Activated CD8-positive, alpha-beta memory T cell treated with anti-CD3 and anti-CD28 coated beads for 48 hours (primary cell): ENCODE measurements around the gene NECAB3.

Experiments used
- DNase-seq, 3 experiments: peaks; one replicate each; pipeline ENCODE4 v3.0.0-alpha.2; 2020; ENCODE audit warnings: low read depth in 2 of 3, low spot score in 2 of 3

NECAB3 gene

DNA sequence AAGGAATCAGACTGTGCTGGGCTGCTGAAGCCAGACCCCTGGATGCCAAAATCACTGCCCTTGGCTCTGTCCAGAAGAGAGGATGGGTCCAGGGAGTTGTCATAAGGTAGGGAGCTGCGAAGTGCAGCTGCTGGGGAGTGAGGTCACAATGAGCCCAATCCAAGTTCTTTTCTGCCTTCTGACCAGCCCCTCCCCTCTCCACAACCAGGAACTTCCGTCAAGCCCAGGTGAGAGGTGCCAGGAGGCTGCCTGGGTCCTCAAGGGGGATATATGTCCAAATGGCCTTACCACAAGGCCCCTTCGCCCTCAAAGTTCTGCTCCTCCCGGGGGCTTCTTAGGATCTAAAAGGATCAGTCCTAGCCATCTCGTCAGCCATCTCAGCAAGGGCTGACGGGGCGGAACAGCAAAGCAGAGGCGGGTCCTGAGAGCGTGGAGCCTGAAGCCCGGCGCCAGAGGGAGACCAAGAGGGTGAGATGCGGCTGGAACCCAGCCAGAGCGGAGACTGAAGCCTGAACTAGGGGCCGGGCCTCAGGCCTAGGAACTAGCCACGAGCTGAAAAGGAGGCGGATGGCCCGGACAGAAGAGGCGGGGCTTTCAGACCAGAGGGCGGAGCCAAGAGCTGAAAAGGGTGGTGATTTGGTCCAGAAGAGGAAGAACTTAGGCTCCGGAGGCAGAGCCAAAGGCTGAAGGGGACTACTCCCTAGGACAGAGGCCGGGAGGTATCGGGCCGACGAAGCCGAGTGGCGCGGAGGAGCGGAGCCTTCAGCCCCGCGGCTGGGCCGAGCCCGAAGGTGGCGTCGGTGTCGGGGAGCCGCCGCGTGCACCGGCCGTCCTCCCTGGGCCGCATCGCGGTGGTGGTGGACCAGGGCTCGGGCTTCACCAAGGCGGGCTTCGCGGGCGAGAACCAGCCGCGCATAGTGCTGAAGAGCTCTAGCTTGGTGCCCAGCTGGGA is 7.7 kb downstream of the NECAB3 start, which contains the start of gene ACTL10:
Gene ACTL10, plus strand, starts transcription at position 651 of the 952 bp plus-strand sequence. CDS start 555 bp downstream, outside the sequence.
- DNase-seq, result peak; percentile 62 to 83 (median 72)

DNA sequence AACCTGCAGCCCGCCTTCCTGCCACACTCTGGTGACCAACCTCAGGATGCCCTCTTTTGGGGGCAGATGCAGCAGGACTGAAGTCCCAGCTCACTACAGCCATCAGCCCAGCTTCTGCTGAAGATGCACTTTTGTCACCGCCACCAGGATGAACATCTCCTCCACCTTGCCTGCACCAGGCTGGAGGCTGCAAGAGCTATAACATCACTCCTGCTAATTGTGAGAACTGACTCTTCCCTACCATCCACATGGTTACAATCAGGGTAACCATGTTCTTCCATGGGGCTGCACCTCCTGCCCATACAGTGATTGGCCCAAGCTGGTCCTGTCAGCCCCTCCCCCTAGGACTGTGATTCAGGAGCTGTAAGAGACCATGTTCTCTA is 9.5 kb downstream of the NECAB3 start:
- DNase-seq, result no peak

DNA sequence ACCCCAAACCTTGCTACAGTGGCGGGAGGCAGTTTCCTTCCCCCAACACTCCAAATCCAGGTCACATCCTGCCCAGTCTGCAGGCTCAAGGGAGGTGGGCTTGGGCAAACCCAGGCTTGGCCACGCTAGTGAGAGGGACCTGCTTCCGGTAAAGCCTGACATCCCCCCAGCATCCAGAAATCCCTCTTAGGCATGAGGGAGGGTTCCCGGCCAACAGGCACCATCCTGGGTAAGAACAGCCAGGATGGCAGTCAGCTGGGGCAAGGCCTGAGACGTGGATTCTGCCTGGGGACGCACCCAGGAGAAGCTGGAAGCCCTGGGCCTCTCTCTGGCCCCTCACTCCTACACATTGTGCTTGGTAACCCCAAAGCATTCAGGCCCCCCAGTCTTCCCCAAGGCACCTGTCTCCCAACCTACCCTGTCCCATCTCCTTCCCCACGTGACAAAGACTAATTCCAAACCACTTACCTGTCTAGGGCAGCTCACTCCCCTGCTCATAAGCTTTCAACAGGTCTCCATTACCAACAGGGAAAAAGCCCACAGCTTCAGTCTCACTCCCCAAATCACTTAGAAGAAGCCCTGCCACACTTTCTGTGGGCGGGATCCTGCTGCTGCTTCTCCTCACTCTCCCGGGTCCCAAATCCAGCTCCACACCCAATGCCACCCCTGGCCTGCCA is 10.0 kb downstream of the NECAB3 start:
- no peak for DNase-seq

DNA sequence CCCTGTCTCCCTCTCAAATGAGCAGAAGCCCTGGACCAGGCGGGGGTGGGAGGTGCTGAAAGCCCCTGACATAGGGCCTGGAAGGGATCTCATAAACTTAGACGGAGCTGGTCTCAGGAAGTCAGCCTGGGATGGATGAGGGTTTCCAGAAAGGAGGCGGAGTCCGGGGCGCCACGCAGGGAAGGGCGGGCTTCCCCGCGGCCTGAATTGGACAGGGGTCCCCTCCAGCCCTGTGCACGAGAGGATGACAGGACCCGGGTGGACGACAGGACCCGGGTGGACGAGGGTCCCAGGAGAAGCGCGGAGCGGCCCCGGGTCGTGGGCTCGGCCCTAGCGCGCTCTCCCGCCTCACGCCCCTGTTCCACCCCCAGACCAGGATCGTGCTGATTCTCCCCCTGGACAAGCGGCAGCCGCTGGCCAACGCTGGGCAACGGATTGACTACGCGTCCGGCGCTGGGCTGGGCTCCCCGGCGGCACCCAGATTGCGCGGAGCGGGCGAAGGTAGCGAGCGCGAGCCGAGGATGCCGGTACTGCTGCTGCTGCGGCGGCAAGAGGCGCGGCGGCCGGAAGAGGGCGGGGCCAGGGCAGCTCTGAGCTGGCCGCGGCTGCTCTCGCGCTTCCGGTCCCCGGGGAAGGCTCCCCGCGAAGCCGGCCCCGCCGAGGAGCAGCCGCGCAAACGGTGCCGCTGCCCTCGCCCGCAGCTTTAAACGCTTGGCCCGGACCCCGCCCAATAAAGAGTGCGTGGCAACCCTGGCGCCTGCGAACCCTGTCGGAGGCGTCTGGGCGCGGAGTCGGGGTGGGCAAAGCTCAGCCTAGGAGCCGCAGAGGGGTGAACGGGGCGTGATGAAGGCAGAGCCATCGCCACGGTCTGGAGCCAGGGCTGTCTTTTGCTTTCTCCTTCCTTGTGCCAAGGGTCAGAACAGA is 10.8 kb downstream of the NECAB3 start:
- DNase-seq, result peak; percentile 59 to 71 (median 70)

DNA sequence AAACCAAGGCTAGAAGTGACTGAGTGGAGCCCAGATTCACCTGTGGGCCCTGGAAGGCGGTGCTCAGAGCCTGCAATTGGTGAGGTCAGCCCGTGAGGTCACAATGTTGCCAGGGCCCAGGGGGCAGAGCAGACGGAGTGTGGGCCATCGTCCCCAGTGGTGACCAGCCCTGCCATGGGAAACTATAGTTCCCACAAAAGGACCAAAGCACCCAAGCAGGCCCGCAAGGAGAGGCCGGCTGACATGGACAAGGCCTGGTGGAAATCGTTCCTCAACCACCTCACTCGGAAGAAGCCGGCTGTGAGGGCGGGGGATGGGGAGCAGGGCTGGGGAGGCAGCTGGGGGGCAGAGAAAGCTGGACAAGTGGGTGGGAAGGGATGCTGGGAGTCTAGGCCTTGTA is 12.1 kb downstream of the NECAB3 start, which contains the start of gene C20orf144:
Gene C20orf144, plus strand, starts transcription at position 156 of the 400 bp plus-strand sequence. Its CDS starts 19 bp downstream, at position 175.
- no peak for DNase-seq

DNA sequence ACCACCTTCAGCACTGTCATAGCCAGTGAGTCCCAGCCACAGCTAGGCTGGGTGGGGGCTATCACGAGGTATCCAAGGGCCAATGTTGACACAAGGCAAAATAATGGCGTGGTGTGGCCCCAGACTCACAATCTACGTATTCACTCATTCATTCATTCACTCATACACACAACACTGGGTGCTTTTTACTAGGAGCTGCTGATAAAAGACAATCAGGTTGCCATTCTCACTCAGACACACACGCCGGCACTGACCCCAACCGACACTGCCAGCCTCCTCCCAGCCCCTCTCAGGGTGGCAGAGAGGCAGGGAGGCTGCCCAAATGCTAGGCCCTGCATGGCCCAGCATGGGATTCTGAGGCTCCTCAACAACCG is 13.6 kb downstream of the NECAB3 start:
- no peak for DNase-seq

DNA sequence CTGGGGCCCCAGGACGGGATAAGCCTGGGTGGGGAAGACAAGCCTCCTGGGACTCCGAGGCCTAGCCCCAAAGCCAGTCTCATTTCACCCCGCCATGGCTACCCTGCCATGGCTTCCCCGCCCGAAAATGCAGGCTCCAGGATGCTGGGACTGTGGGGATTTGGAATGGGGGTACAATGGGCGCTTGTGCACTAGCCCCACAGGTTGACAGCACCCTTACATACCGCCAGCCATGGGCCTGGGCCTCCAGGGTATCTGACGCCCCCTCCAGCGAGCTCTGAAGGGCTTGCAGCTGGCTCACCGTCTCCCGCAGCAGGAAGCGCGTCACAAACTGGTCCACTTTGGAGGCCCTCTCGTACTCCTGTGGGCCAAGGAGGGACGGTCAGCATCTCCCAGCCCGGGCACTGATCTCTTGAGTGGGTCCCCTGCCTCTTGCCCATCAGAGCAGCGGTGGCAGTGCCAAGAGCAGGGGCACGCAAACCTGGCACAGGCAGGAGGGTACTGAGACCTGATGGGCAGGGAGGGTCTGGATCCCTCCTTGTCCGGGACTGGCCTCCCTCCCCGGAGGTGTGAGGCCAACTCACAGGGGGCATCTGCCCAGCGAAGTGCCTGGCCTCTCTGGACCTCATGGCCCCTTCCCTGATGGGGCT is 14.1 kb downstream of the NECAB3 start:
- no peak for DNase-seq

DNA sequence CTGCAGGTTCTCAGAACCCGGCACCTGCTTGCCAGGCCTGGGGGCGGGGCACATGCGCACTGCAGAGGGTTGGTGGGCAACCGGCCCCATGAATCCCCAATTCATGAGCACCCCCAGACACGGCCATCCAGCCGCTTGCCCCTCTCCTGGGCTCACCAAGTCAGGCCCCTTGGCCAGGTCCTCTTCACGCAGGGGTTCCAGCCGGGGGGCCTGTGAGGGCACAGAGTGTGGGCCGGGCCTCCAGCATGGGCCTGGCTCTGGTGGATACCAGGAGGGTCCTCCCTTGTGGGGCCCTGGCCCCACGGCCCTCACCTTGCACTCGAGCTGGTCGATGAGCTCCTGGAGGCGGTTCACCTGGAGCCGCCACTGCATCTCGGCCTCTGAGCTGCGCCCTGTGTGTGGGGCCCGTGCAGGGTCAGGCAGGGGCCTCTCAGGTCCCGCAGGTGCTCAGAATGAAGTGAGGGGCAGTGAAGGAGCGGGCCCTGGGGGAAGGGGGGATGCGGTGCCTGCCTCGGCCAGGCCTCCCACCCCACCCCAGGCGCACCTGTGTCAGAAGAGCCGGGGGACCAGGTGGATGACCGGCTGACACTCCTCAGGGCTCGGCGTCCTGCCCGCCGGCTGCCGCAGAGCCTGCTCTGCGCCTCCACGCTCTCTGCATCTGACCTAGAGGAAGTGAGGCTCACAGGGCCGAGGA is 14.7 kb downstream of the NECAB3 start:
- DNase-seq, result no peak

DNA sequence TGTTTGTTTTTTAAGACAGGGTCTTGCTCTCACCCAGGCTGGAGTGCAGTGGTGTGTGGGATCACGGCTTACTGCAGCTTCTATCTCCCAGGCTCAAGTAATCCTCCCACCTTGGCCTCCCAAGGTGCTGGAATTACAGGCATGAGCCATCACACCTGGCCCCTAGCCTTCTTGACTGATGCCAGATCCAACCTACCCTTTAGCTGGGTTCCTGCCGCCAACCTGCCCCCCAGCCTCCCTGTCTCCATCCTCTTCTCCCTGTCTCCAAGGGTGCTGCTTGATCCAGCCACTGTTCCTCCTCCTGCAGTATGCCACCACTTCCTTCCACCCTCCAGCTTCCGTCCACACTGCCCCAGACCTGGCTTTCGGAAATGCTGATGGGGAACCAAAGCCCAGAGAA is 15.3 kb downstream of the NECAB3 start:
- no peak for DNase-seq

DNA sequence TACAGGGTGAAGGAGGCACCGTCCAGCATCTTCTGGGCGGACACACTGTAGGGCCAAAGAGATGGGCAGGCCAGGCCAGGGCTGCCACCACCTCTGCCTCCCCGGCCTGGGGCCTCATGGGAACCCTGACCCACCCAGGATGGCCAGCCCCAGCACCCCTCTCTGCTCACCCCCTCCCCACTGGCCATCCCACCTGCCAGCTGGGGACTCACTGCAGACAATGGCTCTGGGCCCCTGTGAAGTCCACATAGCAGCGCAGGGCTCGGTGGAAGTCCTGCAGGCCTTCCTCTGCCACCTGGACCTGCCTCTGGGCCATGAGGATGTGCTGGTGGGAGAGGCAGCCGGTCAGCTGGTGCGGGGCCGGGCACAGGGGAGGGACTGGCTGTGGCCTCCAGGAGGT is 15.7 kb downstream of the NECAB3 start:
- no peak for DNase-seq

DNA sequence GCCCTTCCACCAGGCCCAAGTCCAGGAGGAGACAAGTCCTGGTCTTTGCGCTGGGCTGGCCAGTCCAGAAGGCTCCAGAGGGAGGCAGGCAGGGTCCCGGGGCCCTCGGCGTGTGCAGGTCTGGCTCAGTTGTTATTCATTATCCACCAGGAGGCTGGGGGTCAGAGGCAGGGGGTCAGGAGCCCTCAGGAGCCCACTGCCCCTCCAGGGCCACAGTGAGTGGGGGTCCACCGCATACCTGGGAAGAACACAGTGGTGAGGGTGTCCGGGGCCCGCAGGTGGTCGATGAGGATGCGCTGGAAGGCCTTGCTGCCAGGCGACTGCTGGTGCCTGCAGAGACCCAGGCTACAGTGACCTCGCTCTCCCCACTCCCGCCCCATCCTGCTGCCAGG is 16.5 kb downstream of the NECAB3 start:
- no peak for DNase-seq

DNA sequence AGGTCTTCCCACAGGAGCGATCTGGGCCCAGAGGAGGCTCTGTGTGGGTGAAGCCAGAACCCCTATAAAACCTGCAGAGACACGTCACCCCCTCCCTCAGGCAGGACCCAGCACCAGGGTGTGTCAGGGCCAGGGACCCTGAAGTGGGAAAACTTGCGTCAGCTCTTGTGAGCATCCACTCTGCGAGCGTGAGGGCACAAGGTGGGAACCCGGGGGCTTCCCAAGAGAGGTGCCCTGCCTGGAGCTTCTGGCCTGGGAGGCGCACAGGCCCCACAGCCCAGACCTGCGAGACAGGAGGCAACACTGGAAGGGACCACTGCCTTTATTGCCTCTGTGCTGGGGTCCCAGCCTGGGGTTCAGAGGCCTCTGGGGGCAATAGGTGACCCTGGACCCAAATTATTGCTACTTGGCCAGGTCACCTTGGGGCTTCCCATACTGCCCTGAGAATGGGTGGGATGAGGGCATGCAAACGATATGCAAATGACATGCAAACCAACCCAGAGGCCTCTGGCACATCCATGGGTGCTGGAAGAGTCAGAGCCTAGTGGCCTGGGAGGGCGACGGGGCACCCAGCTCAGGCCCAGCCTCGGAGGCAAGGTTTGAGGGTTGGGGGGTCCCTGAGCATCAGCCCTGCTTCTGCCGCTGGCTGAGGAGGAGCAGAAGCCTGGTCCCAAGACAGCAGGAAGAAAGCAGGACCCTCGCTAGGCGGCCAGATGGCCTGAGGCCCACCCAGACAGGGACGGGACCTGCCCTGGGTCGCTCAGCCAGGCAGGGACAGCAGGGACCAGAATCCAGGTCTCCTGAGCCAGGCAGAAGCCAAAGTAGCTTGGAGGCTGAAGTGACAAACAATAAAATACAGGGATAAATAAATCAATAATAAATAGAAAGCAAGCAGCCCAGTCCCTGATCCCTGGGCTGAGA is 17.2 kb downstream of the NECAB3 start:
- DNase-seq, result no peak

DNA sequence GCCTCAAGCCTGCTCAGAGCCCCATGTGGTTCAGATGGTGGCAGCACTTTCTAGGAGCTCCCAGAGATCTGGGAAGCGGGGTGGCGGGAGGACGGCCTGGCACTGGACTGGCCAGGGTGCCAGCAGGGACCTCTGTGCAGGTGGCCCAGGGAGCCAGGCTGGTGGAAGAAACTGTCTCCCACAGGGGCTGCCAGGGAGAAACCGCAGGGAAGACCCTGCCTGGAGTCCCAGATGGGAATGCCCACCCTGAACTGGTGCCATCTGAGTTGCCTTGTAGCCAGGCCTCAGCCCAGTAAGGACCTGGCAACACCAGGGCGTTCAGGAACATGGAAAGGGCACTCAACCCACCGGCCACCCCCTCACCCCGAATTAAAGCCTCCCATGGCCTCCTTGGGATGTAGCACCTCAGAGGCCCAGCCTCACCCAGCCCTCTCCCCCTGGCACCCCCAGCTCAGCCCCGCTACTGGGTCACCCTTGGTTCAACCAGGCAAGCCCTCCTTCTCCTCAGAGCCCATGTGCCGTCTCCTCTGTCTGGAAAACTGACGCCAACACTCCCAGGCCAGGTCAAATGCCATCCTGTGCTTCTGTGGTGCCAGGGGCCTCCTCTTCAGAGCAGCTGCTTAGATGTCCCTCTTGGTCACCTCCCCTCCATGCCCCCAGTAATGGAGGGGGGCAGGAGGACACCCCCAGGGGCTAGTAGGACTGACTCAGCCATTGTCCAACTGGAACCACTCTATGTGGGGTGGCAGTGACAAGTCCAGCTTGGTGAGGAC is 18.0 kb downstream of the NECAB3 start:
- no peak for DNase-seq

DNA sequence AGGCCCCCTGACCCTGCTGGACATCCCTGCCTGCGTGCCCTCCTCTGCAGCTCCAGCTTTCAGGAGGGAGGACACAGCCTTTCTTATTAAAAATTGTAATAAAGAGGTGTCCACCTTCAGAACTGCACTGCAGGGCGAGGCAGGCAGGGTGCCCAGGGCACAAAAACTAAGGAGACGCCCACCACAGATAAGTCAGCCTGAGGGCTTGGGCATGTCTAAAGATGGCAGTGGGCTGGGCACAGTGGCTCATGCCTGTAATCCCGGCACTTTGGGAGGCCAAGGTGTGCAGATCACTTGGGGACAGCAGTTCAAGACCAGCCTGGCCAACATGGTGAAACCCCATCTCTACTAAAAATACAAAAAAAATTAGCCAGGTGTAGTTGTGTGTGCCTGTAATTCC is 19.1 kb downstream of the NECAB3 start:
- no peak for DNase-seq

DNA sequence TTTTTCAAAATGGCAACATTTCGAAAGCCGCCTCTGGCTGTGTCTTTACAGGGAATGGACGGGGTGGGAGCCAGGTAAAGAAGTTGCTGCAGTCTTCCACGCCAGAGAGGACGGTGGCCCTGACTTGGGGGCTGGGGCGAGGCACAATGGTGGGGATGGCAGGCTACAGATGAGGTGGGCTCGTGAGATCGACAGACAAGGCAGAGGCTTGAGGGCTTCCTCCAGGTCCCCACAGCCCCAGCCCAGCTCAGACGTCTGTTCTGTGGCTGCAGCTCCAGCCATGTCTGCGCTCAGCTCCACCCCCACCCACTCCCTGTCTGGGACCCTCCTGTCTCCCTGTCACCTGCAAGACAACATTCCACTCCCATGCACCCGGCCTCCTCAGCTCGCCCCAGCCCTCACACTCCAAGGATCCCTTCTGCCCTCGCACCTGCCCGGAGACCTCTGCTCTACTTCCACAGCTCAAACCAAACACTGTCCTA is 19.5 kb downstream of the NECAB3 start:
- DNase-seq, result no peak

DNA sequence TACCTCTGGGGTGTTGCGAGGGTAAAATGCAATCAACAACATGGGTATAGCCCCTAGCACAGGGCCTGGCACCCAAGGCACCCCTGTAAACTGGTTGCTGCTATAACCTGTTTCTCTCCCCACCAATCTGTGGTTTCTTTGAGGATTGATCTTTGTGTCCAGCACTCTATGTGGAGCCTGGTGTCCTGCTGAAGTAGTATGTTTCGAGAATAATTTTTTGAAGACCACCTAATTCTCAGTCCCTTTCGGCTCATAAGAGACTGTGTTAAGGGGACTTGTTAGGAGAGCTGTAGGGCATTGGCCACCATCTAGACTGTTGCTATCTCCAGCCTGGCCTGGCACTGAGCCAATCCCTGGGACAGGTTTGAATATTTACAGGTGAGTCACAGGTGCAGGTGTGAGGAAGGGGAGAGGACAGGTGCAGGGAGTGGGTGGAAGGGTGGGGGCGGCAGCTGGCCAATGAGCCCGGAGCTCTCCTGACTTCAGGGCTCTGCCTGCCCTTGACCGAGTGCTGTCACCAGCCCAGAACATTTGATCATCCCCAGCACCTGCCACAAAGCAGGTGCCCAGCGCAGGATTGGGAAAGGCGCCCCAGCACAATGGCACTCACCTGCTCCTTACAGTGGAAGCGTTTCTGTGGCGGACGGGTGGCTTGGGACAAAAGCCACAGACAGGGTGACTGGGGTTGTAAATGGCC is 20.2 kb downstream of the NECAB3 start:
- DNase-seq, result no peak

DNA sequence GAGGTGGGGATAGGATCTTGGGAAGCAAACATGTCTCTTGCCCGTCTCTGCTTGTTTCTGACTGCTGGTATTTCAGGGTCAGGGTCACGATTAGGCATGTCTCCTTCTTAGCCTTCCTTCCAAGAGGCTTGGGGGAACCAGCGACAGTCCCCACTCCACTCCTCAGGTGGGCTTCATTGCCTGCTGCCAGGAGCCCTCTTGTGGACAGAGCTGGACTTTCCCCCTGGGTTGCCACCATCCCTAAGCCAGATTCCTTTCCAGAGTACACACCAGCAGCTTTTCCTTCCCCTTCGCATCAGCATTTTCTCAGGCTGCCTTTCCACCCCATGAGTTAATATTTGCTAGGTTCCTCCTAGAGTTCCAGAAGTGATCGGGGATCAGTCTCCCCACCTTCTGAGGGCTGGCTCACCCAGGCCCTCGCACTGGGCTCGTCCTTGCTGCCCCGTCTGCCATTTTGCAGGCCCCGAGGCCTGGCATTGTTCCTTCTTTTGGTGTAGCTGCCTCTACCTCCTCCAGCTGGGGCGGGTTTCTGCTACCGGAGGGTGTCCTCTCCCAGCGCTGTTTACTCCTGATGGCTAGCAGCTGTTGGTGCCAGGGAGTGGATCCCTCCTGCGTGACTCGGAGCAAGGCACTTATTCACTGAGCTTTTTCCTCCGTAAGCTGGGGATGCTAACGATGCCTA is 20.9 kb downstream of the NECAB3 start:
- DNase-seq, result no peak
